Stimulated activated naive CD4-positive, alpha-beta T cell (primary cell): Measurements from ENCODE around the gene KRT6A.
"Not testable (repeated sequence)": the region's sequence is repeated elsewhere in the genome, so short reads cannot be mapped to it uniquely, and the experiment has no call there.

ENCODE experiments used
- DNase-seq, 6 experiments: peaks; one replicate each; lab custom pipeline; 2025; lab: John Stamatoyannopoulos, UW

KRT6A gene

GRCh38 chr12:52464897-52465296, 28.2 kb downstream of the KRT6A start:
- no peak for DNase-seq

GRCh38 chr12:52461693-52462092, 31.4 kb downstream of the KRT6A start:
- DNase-seq, result no peak

DNA sequence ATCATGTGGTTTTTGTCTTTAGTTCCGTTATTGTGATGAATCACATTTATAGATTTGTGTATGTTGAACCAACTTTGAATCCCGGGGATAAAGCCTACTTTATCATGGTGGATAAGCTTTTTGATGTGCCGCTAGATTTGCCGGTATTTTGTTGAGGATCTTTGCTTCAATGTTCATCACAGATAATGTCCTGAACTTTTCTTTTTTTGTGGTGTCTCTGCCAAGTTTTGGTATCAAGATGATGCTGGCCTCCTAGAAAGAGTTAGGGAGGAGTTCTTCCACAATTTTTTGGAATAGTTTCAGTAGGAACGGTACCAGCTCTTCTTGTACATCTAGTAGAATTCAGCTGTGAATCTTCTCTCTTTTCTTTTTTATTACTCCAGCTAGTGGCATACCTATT, 34.2 kb downstream of the KRT6A start:
- DNase-seq, result no peak

GRCh38 chr12:52455821-52456220, 37.2 kb downstream of the KRT6A start:
- no peak for DNase-seq

DNA sequence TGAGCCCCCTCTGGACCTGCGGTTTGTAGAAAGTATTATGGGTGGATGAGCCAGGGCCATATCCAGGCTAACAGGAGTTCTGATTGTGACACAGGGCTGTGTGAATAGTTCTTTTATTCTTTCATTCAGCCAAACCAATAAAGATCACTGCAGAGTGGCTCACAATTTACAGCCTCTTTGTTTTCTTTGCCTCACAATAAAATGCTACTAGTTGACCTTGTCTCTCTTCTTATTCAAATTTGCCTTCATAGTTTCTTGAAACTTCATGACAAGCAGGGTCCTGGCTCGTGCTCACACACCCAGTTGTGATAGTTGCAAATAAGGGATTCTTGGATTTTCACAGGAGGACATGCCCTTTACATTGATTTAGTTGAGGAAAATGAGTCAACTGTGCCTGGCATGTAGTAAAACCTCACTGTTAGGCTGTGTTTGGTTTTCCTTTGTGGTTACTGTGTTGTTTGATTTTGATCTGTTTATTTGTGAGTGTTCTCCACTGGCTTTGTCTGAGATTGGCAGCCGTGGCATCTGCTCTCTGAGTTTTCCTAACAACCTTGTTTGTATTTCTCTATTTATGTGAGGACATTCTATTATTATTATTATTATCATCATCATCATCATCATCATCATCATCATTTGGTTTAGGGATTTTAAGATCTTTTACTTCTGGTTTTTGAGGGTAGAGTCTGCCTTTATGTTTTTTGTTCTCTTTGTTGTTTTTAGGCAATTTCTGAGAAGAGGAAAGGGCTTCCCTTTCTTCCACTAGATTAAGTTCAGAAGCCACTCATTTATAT, 38.5 kb downstream of the KRT6A start:
- DNase-seq, result no peak

GRCh38 chr12:52452101-52452500, 41.0 kb downstream of the KRT6A start, which contains the start of gene KRT6B:
KRT6B (minus strand) TSS chr12:52452146; CDS start chr12:52452078, 68 bp downstream.
- DNase-seq, result no peak

- DNase-seq, result no peak
Measured at GRCh38 chr12:52448228-52448627, 44.8 kb downstream of the KRT6A start.

GRCh38 chr12:52447196-52447595, 45.9 kb downstream of the KRT6A start:
- not testable (repeated sequence) for DNase-seq

DNA sequence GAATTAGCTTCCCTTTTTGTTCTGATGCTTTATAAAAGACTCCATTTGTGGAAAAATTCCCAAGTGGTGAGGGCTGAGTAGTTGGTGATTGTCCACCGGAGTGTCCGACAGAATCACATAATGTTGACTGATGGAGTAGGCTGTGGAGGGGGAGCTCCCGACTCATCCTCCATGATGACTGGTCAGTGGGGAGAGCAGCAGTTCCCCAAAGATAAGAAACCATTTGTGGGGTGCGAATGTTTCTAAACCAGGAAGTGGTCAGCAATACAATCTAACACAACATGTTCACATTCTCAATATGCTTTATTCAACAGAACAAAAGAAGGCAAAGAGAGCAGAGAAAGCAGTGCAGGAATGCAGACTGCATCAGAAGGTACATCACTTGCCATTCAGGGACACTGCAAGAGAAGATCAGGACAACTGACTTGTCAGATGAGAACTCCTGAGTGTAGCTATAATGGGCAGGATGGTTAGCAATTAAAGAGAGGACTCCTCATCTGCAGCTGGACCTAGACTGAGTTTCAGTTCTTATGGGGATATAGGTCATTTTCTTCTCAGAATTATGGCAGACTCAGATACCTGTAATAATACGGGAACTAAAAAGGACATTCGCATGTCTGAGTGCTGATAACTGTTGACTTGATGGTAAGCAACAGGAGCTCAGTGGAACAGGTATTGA, 46.6 kb downstream of the KRT6A start:
- DNase-seq, result no peak

DNA sequence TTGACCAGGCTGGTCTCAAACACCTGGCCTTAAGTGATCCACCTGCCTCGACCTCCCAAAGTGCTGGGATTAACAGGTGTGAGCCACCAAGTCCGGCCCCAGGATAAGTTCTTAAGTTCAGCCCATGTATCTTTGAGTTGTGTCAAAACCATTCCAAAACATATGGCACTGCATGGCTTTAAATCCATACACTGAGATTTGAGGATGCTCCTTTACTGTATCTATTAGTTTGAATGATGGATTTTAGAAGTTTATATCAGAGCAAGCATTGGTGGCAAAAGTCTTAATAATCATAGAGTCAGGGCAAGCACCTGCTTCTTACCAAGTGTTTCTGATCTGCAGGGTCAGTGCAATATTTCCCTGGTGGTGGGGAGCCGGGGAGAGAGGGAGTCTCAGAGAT, 47.2 kb downstream of the KRT6A start:
- DNase-seq, result no peak

DNA sequence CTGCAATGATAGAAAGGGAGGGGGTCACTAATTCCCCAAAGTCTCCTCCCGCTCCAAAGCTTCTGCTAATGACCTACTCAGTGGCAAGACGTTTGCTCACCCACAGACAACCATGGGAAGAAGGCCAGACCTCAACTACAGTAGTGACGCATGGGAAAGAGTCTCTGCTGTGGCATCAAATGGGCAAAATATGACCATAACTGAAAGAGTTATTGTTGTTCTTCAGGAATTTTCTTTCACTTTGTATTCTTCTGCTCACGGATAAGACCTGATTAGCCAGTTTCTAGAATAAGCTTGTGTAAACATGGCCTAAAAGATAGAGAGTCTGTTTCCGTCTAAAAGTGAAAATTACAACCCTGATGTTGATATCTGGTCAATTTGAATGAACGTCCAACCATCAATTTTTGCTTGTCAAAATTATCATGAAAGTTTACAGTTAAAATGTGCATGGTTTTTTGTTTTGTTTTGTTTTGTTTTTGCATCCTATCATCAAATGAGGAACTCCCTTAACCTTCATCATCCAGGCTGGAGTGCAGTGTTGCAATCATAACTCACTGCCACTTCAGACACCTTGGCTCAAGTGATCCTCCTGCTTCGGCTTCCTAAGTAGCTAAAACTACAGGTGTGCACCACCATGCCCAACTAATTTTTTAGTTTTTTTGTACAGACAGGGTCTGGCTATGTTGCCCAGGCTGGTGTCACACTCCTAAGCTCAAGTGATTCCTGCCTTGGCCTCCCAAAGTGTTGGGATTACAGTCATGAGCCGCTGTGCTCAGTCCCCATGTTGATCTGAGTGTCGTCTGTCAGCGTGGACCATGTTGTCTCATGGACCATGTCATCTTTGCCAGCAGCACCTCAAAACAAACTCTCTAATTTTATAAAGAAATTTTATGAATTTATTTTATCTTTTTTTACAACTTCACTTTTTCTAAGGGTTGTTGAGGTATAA, 48.1 kb downstream of the KRT6A start:
- no peak for DNase-seq

DNA sequence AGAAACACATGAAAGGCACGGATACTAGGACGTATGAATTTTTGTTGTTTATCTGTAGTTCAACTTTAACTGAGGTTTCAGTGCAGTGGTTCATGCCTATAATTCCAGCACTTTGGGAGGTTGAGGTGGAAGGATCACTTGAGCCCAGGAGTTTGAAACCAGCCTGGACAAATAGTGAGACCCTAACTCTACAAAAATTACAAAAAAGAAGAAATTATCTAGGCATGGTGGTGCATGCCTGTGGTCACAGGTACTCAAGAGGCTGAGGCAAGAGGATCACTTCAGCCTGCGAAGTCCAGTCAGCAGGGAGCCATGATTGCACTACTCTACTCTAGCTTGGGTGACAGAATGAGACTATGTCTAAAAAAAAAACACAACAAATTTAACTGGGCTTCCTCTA, 49.1 kb downstream of the KRT6A start:
- DNase-seq, result no peak

- no peak for DNase-seq
Measured at GRCh38 chr12:52442600-52443061, 50.4 kb downstream of the KRT6A start.

GRCh38 chr12:52441320-52441911, 51.6 kb downstream of the KRT6A start:
- no peak for DNase-seq

DNA sequence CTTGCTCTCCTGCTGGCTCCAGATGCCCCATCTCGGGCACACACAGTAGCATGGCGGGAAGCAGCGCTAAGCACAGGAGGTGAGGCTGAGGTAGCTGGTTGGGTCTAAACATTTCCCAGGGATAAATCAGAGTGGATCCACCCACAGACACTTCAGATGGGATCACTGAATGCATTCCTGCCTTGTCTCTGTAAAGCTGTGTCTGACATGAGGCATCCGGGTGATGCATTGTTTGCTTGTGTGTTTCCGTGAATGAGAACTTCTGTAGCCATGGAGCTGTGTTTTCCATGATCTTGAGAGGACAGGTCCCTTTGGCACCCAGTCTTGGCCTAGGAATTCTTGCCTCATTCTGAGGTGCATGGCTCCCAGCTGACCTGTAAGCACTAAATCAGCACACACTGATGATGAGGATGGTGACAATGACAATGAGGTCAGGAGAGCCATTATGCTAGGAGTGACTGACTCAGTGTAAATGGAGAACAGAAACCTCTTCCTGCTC, 52.2 kb downstream of the KRT6A start:
- no peak for DNase-seq

DNA sequence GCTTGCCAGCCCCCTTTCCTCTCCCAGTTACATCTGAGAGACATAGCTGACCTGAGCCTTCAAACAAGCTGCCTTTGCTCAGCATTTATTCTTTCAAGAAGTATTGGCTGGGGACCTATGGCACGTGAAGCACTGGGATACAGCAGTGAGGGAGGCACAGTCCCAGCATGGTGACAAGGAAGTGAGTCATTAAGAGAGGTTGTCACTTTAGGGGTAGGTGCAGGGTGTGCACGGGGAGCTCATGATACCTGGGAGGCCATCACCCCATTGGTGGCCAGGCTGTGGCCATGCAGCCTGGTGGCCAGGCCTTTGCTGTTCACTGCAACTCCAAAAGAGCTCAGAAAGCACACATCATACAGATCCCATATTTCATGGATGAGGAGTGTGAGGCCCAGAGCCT, 53.2 kb downstream of the KRT6A start:
- no peak for DNase-seq

DNA sequence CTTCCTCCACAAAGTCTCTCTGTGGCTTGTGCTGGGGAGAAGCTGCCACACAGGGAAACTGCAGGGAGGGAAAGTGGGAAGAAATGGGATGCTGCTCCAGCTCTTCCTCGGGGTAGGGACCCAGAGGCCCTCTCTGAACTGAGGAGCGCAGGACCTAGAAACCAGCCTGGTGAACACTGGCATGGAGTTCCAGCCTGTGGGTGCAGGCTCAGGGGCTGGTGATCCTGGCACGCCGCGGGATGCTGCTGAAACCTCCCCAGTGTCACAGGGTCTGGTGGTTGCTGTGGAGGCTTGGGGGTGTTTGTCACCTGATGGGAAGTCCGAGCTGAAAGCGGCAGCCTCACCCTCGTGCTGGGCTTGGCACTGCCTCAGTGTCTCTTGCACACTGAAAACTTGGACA, 53.6 kb downstream of the KRT6A start:
- DNase-seq, result no peak

GRCh38 chr12:52438305-52439301, 54.5 kb downstream of the KRT6A start:
- no peak for DNase-seq

- no peak for DNase-seq
Measured at GRCh38 chr12:52437508-52437907, 55.5 kb downstream of the KRT6A start.
